Activated effector memory CD4-positive, alpha-beta T cell treated with anti-CD3 and anti-CD28 coated beads, Interleukin-2, amount 50 U/mL, for 16 hours (primary cell): ENCODE results near the gene CD180.

ENCODE experiments used
- DNase-seq: peaks from one replicate; pipeline ENCODE4 v3.0.0-alpha.2; 2020

Gene CD180

DNA sequence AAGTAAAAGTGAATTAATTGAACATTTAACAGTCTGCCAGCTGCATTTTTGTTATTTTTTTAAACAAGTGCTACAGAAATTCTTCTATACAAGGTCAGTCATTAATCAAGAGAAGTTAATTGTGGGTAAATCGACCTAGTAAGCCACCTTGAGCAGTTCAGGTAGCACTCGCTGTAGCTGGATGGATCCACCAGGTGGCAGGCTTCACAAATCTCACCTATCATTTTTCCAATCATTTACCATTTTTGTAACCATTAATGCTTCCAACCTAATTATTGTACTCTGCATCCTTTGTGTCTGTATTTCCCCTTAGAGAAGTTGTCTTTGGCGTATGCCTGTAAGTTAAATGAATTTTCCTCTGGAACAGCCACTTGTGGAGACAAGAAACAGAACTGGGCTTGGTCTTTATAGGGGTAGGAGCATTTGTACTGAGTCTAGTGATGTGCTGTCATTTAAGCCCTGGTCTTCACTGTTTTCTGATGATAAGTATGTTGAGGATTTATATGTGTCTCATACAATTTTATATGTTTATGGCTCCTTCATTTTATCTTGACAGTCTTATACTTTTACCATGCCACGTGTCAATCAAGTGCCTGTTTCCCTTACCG lies 39.5 kb downstream of the CD180 start:
- DNase-seq, result peak; percentile 82

DNA sequence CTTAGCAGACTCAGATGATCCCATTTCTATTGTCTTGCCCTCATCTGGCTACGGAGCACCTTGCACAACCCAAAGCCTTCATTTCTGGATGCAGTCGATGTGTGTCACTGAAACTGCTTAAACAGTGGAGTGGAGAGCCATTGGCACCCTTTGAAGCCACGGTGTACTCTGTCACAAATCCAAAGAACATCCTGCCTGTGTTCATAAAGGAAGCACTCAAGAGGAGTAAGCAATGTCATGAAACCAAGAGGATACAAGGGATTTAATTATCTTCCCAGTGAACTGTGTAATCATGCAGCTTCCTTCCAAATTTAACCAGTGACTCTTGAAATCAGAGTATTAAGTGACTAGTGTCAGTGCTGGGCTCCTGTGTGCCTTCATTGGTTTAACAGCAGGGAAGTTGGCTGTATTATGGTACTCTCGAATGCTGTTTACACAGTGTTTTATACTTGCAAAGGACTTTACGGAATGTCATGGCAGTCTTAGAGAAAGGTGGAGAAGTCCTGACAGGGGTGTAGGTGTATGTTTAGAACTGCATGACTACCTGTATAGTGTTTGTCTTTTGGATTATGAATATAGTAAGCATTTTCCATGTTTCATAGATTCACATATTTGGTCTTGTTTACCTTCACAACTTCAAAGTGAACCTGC lies 41.9 kb downstream of the CD180 start:
- no peak for DNase-seq

DNA sequence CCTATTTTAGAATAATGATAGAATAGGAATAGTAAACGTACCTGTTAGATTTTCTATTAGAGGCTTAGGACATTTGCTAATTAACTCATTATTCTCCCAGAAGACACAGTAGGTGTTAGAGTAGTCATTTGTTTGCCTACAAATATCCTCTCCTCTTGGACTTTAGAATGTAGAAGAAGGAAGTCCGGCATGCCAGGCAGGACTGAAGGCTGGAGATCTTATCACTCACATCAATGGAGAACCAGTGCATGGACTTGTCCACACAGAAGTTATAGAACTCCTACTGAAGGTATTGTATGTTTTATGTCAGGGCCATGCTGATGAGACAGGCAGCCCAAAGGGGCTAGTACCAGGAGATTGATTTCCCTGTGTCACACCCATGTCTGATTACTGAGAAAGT lies 43.3 kb downstream of the CD180 start:
- DNase-seq, result no peak

DNA sequence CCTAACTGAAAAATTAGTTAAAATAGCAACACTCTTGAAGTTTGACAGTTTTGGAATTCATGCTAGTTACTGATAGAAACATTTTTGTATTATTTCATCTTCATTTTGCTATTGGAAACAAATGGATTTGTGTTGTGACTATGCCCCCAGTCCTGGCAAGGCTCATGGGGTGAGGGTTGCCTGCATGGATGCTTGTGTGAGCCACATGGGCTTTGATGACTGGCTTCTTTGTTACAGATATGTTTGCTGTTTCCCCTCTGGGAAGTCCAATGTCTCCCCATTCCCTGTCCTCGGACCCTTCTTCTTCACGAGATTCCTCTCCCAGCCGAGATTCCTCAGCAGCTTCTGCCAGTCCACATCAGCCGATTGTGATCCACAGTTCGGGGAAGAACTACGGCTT lies 44.2 kb downstream of the CD180 start:
- no peak for DNase-seq

DNA sequence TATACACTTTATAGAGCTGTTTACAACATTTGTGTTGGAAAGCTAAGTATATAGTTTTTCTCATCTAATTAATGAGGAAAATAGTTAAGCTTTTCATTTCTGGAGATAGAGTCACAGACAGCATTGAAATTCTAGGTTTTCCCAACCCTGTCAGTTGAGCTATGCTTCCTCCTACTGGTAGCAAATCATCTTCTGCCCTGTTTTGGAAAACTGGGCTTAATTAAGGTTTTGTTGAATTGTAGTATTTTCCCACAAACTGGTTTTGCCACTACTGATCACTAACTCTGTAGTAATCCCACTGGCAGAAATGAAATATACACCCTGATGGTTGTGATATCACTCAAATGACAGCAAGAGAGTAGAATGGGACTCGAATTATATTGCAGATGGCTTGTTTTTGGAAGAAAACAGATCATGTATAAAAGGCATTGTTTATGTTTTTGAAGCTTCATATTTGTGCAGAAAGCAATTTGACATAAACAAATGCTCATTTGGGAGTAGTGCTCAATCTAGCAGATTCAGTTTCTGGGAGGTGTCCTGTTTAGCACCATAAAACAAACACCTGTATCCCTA lies 46.6 kb downstream of the CD180 start:
- DNase-seq, result no peak

DNA sequence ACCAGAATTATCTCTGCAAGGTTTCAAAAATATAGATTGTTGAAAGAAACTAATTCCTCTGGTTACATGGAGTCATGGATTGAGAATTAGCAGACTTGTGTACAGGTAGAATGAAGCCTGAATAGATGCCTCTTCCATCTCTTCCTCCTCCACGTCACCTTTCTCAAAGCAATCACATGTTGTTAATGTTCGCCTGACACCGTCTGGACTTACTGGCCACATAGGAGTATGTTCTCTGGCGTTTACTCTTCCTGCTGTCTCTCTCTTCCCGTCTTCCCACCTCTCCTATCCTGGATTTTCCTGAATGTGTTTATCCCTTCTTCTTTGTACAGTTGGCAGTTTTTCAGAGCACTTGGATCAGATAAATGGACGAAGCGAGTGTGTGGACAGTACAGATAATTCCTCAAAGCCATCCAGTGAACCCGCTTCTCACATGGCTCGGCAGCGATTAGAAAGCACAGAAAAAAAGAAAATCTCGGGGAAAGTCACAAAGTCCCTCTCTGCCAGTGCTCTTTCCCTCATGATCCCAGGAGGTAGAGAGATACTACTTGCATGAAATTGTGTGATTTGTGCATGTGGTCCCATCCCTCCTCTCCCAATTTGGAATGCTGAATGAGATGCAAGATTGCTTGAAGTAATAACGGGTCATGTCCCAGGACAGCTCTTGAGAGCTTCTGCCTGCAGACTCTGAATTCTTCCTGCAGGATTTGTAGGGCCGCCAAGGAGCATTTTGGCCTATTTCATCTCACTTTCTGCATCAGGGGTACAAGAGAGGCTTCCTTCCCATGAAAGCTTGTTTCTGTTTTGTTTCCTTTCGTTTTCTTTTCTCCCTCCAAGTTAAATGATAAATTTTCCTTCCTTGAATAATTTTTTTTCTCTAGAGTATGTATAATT lies 47.3 kb downstream of the CD180 start:
- no peak for DNase-seq

DNA sequence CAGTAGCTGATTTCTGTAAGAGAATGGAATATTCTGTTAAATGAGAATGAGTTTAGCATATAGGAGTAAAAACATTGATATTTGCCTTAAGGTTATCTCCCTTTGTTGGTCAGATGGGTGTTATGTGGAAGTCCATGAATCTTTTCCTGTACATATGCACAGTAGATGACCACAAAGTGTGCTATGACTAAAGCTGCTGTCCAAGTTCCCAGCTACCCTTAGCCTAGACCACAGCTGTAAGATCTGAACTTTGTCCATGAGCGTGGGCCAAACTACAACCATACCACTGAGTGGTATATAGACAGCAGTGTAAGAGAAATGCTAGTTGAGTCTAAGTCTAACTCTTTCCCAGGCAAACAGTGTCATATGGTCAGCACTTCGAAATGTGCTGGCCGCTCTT lies 48.8 kb downstream of the CD180 start:
- DNase-seq, result no peak

DNA sequence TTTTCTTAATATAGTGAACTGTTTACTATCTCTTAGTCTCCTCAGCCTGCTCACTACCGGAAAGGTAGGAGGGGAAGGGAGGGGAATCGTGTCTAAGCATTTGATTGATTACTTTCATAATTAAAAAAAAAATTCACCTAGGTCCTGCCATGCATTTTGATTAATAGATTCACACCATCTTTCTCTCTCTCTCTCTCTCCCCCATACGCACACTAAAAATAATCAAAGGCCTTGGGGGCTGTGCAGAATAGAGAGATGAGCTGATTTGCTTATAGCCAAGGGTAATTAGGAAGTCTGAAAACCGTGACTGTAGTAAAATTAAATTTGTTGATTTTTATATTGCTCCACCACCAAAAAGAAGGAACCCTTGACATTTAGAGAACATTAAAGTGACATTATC lies 49.6 kb downstream of the CD180 start:
- DNase-seq, result no peak

DNA sequence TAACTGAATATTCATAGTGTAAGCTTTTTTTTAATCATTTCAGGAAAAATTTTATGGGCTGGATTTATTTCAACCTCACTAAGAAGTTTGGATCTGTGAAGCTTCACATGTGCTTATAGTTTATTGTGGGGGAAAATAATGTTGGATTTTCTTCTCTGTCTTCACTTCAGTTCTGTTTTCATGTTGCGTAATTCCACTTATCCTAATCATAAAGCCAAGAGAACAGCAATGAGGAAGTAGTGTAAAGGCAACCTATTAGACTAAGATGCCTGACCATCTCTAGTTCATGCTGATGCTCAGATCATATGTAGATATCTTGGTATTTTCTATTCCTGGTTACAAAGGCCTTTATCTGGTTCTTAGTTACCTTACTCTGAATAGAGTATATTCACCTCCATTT lies 50.0 kb downstream of the CD180 start:
- no peak for DNase-seq

DNA sequence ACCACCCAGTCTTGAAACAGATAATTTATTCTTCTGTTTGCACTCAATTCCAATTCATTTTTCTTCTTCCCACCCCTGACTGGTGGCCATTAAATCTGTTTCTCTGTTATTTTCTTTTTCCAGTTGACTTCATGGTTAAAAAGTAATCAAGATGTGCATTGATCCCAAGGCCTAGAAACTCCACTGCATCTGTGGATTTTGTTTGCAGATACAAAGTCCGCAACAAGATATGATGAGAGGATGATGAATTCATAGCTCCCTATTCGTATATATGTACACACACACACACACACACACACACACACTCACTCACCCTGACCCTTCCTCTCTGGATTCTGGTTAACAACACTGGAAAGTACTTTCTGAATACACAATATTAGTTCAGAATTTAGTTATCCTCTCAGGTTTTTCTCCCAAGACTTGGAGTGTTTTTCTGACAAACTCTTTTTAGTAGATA lies 52.4 kb downstream of the CD180 start:
- DNase-seq, result no peak

DNA sequence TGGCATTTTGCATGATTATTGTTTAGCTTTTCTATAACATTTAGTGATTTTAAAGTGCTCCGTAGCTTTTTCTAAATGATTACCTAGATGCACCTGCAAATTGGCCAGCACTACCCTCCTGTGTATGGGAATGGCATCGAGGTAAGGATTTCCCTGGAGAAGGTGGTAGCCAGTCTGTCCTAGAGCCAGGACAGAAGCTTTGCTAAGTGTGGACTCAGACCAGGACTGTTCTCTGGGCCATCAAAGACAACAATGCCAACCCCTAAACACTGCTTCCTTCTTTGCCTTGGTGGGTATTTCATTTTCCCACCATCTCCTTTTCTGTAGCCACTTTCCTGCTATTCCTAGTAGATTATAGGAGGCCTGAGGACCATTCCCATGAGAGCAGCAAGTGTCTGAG lies 53.0 kb downstream of the CD180 start:
- no peak for DNase-seq

DNA sequence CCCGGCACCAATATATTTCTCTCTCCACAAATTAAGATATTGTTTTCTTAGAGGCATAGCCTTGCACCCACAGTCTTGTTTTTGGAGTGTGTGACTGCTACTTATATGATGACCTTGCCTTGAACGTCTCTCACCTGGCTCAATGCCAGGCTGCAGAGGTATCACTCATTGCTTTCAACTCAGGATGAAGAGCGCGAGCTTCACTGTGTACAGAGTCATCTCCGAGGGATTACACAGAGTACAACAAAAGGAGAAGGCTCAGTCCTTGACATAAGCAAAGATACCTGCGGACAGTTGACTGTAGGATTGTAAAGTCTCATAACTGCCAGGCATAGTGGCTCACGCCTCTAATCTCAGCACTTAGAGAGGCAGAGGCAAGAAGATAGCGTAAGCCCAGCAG lies 53.8 kb downstream of the CD180 start:
- DNase-seq, result no peak

DNA sequence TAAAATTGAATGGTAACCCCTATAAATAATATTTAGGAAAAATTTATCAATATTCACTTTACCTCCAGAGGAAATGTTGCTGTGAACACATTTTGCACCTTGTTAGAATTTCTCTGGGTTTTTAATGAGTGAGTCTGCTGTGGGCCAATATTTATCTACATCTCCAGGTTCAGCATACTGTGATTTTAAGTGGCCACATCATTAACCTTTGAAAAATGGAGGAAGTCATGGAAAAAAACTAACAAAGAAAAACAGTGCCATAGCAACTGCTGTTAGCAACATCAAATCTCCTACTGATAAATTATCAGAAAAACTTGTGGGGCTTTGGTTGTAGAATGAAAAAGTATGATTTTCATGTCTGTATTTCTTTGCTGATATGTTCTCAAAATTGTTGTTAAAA lies 55.0 kb downstream of the CD180 start:
- DNase-seq, result no peak

DNA sequence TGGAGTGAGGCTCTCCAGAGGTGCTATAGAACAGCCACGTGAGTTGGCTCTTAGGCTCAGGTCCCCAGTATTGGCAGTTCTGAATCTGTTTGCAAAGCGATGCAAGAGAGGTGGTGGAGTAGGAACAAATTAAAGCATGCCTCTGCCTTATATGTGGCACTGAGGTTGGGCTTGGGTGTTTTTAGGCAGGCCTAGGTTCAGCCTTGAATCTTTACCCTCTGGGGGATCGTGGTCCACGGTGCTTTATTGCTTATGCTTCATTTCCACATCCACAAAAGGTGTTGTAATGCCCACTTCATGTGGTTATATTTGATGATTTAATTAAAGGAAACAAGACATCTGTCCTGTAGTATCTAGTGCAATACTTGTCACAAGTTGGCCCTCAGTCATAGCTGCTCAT lies 56.2 kb downstream of the CD180 start:
- no peak for DNase-seq

DNA sequence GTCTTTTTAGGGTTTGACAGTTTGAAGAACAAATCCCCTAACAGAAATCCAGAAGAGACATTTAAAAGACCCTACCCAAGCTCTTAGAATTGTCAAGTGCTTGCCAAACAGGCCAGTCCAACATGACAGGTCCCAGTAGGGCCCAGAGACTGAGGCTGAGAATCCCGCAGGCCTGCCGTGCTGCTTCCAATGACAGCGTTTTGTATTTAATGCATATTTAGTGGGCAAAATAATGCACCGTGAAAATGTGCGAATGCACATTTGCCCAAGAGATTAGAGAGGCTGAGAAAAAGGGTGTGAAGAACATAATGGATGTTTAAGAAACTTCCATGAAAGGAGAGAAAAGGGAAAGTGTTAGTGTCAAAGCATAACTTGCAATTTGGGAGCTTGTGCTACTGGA lies 57.6 kb downstream of the CD180 start:
- no peak for DNase-seq

DNA sequence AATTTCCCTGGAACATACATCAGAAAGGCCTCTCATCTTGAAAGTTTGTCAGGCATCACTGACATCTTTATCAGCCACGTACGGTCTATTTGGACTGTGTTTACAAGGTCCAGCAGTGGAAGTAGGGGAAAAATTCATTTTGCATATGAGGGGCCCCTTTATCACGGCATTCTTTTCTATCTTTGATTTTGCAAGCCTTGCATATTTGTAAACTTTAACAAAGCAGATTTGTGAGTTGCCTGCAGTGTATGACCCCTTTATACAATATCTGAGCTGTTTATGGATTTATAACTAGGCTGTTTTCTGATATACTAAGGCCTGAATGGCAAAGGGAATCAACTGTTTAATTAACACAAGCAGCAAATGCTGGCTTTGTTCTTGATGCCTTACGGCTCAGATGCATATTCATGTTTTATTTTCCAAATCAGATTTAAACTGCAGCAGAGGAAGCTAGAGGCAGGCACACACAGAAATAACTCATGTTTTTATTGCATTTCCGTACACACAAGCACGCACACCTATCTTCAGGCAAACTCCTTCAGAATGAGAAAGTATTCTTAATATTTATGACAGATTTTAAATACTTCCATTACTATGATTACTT lies 61.1 kb downstream of the CD180 start:
- no peak for DNase-seq

DNA sequence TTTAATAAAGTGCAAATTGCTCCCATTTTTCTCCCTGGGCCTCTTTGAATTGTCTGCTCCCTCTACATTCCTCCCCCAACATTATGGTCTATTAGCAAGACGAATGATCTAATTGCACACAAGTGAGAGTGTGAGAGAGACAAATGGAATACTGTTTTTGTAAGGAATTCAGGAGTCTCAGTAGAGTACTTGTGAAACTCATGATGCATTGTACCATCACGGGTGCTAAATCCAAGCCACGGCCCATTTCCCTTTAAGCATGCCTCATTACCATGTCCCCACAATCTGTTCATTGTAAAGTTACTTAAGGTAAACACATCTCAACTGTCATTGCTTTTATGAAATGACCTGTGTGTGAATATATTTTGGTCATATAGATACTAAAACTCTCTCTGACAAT lies 62.8 kb downstream of the CD180 start:
- no peak for DNase-seq

DNA sequence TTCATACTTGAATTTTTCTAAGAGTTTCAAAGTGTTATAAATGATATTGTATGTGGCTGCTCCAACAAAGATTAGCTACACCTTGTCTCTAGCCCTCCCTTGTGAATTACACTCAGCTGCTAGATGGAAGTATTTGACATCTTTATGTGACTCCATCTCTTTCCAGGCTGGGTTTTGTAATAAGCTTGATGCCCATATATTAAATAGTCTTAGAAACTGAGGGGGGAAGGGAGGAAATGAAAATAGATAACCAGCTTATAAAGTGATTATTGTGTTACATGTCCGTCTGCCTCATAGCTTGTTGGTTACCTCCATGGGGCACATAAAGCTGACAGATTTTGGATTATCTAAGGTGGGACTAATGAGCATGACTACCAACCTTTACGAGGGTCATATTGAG lies 63.4 kb downstream of the CD180 start:
- DNase-seq, result no peak

DNA sequence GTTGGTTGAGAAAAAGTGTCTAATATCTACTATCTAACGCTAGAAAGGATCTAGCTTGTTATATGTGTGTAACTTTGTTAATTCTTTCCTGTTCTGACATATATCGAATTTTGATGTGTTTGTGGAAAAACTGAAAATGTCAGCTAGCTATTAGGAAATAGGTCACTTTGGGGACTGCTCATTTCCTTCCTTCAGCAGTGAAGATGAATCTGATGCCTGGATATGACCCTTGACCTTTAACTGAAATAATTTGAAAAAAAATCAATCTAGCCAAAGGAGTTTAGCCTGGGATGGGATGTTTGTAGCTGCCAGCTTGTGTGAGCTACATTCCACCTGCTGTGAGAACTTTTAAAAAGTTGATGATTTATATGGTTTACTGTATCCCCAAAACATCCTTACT lies 66.8 kb downstream of the CD180 start:
- DNase-seq, result no peak
